IPS DF 4.7 (cell line): ENCODE results near the gene WNT1.

Source experiments
- DNase-seq: peaks from one replicate; pipeline ENCODE4 v3.0.0-alpha.2; 2013; ENCODE audit warnings: low spot score; ENCODE audit errors: extremely low read depth

Gene WNT1

DNA sequence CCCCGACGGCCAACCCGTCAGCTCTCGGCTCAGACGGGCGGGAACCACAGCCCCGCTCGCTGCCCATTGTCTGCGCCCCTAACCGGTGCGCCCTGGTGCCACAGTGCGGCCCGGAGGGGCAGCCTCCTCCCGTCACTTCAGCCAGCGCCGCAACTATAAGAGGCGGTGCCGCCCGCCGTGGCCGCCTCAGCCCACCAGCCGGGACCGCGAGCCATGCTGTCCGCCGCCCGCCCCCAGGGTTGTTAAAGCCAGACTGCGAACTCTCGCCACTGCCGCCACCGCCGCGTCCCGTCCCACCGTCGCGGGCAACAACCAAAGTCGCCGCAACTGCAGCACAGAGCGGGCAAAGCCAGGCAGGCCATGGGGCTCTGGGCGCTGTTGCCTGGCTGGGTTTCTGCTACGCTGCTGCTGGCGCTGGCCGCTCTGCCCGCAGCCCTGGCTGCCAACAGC is at the start of gene WNT1:
Gene WNT1, plus strand, starts transcription at position 32 of the 450 bp plus-strand sequence. Its CDS starts 329 bp downstream, at position 361.
- DNase-seq = no peak

DNA sequence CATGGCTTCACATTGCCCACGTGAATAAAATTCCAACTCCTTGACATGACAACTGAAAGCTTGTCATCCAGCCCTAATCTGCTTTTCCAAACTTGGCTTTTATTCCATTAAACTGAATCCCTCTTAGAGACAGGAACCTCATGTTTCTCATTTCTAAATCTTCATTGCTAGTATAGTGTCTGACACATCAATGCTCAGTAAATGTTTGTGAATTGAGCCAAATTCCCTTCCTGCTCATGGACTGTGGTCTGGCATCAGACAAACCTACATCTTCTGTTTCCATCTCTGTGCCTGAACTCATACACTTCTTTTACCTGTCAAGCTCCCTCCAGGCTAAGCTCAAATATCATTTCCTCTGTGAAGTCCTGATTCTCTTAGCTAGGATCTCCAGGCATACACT is 48.6 kb upstream of the WNT1 start:
- no peak for DNase-seq

GRCh38 chr12:48930475-48930874 is 47.6 kb upstream of the WNT1 start:
- no peak for DNase-seq

- DNase-seq = no peak
Observed at GRCh38 chr12:48932878-48933277, 45.2 kb upstream of the WNT1 start.

- no peak for DNase-seq
Observed at GRCh38 chr12:48933664-48934311, 44.3 kb upstream of the WNT1 start.

- no peak for DNase-seq
Observed at GRCh38 chr12:48934312-48934706, 43.8 kb upstream of the WNT1 start.

DNA sequence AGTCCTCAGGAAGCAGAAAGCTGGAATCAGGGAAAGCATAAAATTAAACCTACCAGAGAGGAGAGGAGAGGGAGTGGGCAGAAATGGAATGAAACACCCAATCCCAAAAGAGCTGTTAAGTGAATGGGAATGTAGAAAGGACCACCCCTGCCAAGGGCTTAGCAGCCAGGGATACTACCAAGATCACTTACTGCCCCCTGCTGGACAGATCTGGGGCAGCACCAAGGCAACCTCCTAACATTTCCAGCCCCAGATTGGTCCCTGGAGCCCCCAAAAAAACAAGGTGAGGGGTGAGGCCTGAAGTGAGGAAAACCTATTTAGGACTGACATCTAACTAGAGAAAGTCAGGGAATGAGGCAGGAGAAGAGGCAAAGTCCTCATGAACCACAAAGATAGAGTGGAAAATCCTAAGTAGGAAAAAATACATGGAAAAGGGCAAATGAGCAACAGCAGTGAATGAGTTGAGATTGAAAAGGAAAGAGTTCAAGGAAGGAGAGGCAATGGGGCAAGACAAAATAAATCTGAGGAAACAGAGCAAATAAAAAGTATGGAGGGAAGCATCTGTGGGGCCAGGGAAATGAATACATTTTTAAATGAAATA is 41.6 kb upstream of the WNT1 start:
- no peak for DNase-seq

- no peak for DNase-seq
Observed at GRCh38 chr12:48937170-48937569, 41.0 kb upstream of the WNT1 start.

DNA sequence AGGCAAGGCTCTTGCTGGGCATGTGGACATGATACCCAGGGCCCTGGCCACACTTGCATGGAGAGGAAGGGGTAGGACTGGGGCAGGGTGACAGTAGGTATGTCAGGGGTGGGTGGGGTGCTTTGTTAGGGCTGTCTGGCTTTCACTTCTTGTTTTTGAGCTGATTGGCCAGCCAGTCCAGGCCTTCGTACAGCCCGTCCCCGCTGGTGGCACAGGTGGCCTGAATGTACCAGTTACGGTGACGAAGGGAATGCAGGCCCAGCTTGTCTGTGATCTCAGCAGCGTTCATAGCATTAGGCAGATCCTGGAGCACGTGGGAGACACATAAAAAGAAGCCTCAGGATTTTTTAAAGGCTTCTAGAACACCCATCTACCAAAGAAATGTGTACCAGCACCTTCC is 39.3 kb upstream of the WNT1 start:
- no peak for DNase-seq

DNA sequence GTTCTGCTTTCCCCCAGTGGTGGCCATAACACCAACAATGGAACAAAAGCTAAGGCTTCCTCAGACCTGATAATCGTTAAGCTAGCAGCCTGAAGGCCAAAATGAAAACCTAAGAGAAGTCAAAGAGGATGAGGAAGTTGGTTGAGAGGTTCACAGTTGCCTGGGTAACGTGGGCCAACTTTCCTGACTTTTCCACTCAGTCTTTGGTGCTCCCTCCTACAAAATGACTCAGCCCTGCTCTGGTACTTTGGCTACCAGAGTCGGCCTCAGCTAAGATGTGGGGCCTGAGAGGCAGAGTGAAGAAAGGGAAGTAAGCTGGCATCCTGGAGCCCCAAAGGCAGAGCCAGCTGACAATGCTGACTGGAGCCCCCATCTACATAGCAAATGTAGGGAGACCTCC is 37.9 kb upstream of the WNT1 start:
- DNase-seq = no peak

GRCh38 chr12:48943221-48943620 is 34.9 kb upstream of the WNT1 start:
- no peak for DNase-seq

DNA sequence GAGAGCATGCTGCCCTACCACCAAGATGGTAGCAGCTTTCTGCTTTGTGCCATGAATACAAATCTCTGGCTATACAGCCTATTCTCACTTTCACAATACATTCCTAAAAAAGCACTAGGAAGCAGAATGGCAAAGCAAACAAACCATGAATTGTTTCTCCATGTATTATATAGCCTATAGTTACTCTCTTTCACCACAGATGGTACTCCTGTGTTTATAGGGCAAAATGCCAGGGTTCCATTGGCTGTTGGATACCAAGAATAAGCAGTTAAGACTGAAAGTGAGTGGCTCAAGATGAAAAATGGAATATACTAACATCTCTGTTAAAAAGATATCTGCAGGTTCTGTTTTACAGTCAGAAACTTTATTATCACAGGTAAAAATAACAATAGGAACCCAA is 31.9 kb upstream of the WNT1 start:
- no peak for DNase-seq

GRCh38 chr12:48946943-48947342 is 31.2 kb upstream of the WNT1 start:
- DNase-seq = no peak

DNA sequence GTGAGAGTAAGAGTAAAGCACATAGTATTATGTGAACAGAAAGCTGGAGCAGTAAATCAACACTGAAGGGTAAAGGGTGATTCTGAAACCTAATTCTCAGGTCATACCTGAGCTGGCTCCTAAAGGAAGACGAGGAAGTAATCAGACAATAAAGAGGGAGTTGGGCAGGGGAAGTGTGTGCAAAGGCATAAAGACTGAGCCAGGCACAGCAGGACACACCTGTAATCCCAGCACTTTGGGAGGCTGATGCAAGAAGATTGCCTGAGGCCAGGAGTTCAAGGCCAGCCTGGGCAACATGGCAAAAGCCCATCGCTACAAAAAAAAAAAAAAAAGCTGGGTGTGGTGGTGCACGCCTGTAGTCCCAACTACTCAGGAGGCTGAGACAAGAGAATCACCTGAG is 30.4 kb upstream of the WNT1 start:
- DNase-seq = no peak

- DNase-seq = no peak
Observed at GRCh38 chr12:48952691-48953090, 25.4 kb upstream of the WNT1 start.

- DNase-seq = no peak
Observed at GRCh38 chr12:48954061-48954460, 24.1 kb upstream of the WNT1 start.

- no peak for DNase-seq
Observed at GRCh38 chr12:48954841-48955501, 23.2 kb upstream of the WNT1 start.

GRCh38 chr12:48956279-48957140 is 21.6 kb upstream of the WNT1 start:
- DNase-seq = peak; percentile 91

DNA sequence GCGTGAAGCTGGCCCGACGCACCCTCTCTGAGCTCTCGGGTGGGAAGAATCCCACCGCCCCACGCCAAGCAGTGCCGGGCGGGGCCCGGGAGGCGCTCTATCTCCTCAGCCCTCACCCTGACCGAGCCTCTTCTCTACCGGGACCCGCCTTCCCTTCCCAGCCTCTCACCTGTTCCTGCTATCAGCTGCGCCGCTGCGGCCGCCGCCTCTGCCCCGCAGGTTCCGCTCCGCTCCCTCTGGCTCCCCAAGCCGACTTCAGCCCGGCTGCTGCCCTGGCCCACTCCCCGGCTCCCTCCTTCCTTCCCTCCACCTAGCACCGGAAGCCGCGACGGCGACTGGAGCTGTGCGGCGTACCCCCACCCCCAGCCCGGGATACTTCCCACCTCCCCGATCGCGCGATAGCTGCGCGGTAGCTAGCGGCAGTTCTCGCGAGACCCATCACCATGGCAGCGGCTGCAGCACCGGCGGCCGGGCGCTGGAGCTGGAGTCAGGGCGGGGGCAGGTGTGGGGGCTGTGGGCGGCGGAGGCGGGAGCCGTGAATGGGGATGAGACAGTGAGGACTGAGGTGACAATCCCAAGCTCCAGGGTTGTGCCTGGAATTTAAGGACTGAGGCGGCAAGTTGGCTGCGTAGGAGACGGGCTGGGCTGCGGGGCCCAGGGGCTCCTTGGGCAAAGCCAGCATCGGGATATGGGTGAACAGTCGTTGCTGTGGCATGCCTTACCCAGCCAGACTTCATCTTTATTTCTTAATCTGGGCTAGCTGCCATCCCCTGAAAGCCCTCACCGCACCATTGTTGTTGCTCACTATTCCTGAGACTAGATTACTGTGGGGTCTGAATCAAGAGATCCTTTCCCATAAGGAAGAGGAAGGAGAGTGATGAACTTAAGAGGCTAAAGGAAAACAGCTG is 20.7 kb upstream of the WNT1 start, which contains the start of gene ARF3:
Gene ARF3, minus strand, starts transcription at position 347 of the 908 bp plus-strand sequence. CDS start 16,392 bp downstream, outside the sequence.
- no peak for DNase-seq

DNA sequence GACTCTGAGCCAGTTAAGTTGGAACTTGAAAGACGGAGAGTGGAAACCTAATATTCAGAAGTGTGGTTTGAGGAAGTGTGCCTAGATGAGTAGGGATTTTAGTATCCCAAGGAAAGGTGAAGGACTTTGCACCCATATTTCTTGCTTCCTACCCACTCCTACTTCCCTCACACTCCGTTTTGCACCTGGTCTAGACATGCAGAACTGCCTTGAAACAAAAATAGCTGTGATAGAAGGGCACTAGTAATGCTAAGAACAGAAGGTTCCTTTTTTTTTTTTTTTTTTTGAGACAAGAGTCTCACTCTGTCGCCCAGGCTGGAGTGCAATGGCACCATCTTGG is 20.1 kb upstream of the WNT1 start:
- DNase-seq = no peak

GRCh38 chr12:48960834-48961233 is 17.3 kb upstream of the WNT1 start:
- DNase-seq = no peak
